AG09319 (cell line): Measurements from ENCODE around the gene OPA1.

Experiments
- DNase-seq: peaks from one replicate; pipeline ENCODE4 v3.0.0-alpha.2; 2010; ENCODE audit warnings: low read depth; ENCODE audit errors: extremely low read depth
- TF ChIP-seq, protein P1 (sequence below): IDR thresholded peaks from 2 replicates; pipeline ENCODE4 v1.5.1; 2011; ENCODE audit warnings: low read depth, mild to moderate bottlenecking, inconsistent platforms, low read length, moderate library complexity

Gene OPA1

DNA sequence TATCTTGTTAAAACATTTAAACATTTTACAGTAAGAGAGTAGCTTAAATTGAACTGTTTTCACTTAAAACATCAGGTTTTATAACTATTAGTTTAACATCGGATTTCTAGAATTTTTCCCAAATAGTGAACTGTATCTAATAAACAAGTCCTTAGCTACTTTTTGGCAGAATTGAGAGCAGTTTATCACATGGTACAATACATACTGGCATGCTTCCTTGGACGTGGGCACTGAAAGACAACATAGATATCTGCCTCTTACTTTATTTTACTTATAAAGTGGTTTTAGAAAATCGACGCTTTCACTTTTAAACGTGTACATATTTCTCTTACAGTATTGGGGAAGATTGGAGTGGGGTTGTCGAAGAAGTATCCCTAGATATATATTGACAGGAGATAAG lies 52.8 kb downstream of the OPA1 start:
- no peak for DNase-seq
- TF ChIP-seq, protein P1, sequence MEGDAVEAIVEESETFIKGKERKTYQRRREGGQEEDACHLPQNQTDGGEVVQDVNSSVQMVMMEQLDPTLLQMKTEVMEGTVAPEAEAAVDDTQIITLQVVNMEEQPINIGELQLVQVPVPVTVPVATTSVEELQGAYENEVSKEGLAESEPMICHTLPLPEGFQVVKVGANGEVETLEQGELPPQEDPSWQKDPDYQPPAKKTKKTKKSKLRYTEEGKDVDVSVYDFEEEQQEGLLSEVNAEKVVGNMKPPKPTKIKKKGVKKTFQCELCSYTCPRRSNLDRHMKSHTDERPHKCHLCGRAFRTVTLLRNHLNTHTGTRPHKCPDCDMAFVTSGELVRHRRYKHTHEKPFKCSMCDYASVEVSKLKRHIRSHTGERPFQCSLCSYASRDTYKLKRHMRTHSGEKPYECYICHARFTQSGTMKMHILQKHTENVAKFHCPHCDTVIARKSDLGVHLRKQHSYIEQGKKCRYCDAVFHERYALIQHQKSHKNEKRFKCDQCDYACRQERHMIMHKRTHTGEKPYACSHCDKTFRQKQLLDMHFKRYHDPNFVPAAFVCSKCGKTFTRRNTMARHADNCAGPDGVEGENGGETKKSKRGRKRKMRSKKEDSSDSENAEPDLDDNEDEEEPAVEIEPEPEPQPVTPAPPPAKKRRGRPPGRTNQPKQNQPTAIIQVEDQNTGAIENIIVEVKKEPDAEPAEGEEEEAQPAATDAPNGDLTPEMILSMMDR, result no peak

DNA sequence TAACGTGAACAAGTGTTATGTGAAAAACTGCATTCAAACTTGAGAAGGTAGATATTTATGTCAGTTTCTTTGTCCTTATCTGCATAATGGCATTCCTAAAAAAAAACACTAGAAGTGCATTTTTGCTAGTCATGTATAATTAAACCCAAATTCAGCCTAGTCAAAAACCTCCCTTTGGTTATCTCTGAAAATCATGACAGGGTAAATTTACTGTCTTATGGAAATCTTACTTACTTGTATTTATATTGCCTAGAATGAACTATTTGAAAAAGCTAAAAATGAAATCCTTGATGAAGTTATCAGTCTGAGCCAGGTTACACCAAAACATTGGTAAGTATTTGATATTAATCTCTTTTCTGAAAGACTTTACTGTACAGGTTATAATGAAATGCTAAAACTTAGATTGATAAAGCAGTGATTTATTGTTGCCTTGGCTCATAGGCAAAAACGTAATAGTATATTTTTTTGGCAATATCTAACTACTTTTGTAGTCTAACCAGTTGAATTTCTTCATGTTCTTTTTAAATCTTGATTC lies 55.6 kb downstream of the OPA1 start:
- DNase-seq, result no peak
- TF ChIP-seq, protein P1, result no peak

DNA sequence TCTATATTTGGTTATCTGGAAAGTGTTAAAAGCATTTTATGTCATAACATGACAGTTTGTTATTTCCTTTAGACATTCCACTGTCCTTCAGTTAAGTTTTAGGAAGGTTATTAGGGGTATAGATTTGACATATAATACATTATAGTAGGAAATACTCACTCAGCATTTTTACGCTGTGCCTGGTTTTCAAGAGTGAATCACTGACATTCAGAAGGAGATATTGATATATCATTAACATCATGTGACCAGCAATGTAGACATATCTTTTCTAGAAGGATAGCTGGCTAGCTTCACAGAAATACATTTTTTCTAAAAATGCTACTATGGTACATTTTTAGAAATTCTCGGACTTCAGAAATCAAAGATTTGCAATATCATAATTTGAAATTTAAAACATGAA lies 57.6 kb downstream of the OPA1 start:
- no peak for DNase-seq
- TF ChIP-seq, protein P1, result no peak

DNA sequence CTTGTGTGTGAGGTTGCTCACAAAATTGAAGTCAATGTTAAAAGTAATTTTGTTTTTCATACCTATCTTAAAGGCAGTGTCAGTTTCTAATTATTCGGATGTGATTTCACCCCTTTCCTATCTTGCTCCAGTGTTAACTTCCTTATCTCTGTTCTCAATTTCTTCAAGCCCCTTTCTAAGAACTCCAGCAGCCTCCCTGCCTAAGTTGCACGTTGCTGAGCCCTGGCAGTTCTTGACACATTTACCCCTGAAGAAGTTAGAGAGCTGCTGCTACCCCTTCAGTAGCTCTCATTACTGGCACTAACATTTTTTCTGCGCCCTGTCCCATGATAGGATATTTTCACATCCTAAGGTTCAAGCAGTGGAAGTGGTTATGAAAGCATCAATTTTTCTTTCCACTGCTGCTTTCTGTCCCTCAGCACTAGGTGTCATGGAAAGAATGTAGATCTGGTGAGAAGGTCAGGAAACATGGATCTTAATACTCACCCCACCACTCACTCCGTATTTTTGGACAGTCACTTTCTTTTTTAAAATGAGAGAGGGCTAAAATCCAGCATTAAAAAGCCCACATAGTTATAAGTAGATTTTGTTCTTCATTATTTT lies 62.9 kb downstream of the OPA1 start:
- TF ChIP-seq, protein P1, result no peak
- DNase-seq, result no peak

DNA sequence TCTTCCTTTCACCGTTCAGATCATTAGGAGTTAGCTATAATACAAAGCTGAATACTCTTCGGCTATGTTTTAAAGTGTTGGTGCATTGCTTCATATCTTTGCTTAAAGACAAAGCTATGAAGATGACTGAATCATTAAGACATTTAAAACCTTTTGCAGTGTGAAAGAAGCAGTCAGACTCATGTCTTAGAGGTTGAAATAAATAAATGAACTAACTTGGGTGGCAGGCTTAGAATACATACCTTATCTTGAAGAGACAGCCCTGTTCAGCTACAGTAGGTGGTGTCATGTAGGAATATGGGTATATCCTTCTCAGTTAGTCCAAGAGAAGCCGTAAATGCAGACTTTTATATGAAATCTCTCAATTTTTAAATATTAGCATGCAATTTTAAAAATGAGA lies 63.4 kb downstream of the OPA1 start:
- DNase-seq, result no peak

DNA sequence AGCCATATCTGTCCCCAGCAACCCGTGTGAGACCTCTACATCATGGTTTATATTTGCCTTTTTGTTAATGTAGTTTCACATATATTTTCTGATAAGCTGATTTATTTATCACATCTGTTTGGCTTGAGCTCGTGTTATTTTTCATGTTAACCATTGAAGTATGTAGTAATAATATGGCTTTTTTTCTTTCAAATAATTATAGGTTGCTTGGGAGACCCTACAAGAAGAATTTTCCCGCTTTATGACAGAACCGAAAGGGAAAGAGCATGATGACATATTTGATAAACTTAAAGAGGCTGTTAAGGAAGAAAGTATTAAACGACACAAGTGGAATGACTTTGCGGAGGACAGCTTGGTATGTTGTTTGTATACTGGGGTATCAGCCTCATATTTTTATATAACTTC lies 63.9 kb downstream of the OPA1 start:
- no peak for DNase-seq
- TF ChIP-seq, protein P1, result no peak

More for the DNA sequence above, 63.4 kb downstream of the OPA1 start:
- TF ChIP-seq, protein P1, result no peak

DNA sequence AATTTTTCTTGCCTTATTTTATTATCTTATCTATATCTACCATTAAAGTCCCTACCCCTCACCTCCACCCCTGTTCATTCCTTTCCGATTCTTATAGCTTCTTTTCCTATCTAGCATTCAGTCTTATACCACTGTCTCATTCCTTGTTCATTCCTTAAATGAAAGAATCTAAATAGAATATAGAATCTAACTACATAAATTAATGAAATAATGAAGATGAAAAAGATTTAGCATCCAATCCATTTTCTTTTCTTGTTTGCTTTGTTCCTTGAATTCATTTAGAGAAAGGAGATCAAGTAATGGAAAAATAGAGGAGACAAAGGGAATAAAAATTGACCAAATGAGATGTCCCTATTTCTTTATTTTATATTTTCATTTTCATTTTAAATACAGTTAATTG lies 67.2 kb downstream of the OPA1 start:
- DNase-seq, result no peak
- TF ChIP-seq, protein P1, result no peak
